NCI-H524 treated with DMSO at 0.1 percent for 48 hours (cell line): ENCODE data around the gene SLC7A9.
"Not testable (repeated sequence)": the region's sequence is repeated elsewhere in the genome, so short reads cannot be mapped to it uniquely, and the experiment has no call there.

Source experiments
- DNase-seq: peaks from one replicate; lab custom pipeline; 2025; lab: John Stamatoyannopoulos, UW

SLC7A9 gene

GRCh38 chr19:32885255-32885654 lies 15.7 kb upstream of the SLC7A9 start:
- DNase-seq = not testable (repeated sequence)

- DNase-seq = no peak
Observed at GRCh38 chr19:32881766-32882165, 12.2 kb upstream of the SLC7A9 start.

GRCh38 chr19:32880622-32881021 lies 11.1 kb upstream of the SLC7A9 start:
- DNase-seq = no peak

- DNase-seq = no peak
Observed at GRCh38 chr19:32879741-32880140, 10.2 kb upstream of the SLC7A9 start.

GRCh38 chr19:32878988-32879387 lies 9.4 kb upstream of the SLC7A9 start:
- no peak for DNase-seq

GRCh38 chr19:32877977-32878745 lies 8.6 kb upstream of the SLC7A9 start:
- DNase-seq = no peak

GRCh38 chr19:32877323-32877912 lies 7.9 kb upstream of the SLC7A9 start:
- DNase-seq = no peak

GRCh38 chr19:32876919-32877285 lies 7.3 kb upstream of the SLC7A9 start:
- DNase-seq = no peak

- DNase-seq = no peak
Observed at GRCh38 chr19:32876236-32876918, 6.8 kb upstream of the SLC7A9 start.

- no peak for DNase-seq
Observed at GRCh38 chr19:32875428-32875827, 5.9 kb upstream of the SLC7A9 start.

GRCh38 chr19:32874605-32875004 lies 5.0 kb upstream of the SLC7A9 start:
- no peak for DNase-seq

GRCh38 chr19:32873247-32873959 lies 3.8 kb upstream of the SLC7A9 start:
- no peak for DNase-seq

- DNase-seq = no peak
Observed at GRCh38 chr19:32872391-32872790, 2.8 kb upstream of the SLC7A9 start.

GRCh38 chr19:32870981-32871451 lies 1.4 kb upstream of the SLC7A9 start:
- DNase-seq = no peak

GRCh38 chr19:32869966-32870573 lies 503 bp upstream of the SLC7A9 start:
- no peak for DNase-seq

GRCh38 chr19:32868206-32868950 lies 1.2 kb downstream of the SLC7A9 start:
- no peak for DNase-seq

- DNase-seq = not testable (repeated sequence)
Observed at GRCh38 chr19:32867436-32867835, 2.1 kb downstream of the SLC7A9 start.

GRCh38 chr19:32866564-32867265 lies 2.9 kb downstream of the SLC7A9 start:
- no peak for DNase-seq

- DNase-seq = no peak
Observed at GRCh38 chr19:32866061-32866460, 3.5 kb downstream of the SLC7A9 start.

GRCh38 chr19:32865326-32865725 lies 4.2 kb downstream of the SLC7A9 start:
- DNase-seq = peak; percentile 26
